GM19240 (cell line): ENCODE results near the gene CD44.

Experiments used
- DNase-seq: peaks from one replicate; pipeline ENCODE4 v3.0.0; 2011; ENCODE audit warnings: low spot score; ENCODE audit not compliant: insufficient read length

Gene CD44

GRCh38 chr11:35139722-35140282 is 831 bp downstream of the CD44 start:
- DNase-seq: no peak

- no peak for DNase-seq
Measured at GRCh38 chr11:35141071-35141470, 2.1 kb downstream of the CD44 start.

GRCh38 chr11:35141571-35141971 is 2.6 kb downstream of the CD44 start:
- no peak for DNase-seq

GRCh38 chr11:35142481-35143075 is 3.6 kb downstream of the CD44 start:
- no peak for DNase-seq

GRCh38 chr11:35143297-35144135 is 4.5 kb downstream of the CD44 start:
- no peak for DNase-seq

- DNase-seq: peak; percentile 47
Measured at GRCh38 chr11:35144136-35144741, 5.3 kb downstream of the CD44 start.

- no peak for DNase-seq
Measured at GRCh38 chr11:35144806-35145205, 5.8 kb downstream of the CD44 start.

- DNase-seq: peak; percentile 43
Measured at GRCh38 chr11:35145271-35145670, 6.3 kb downstream of the CD44 start.

- DNase-seq: no peak
Measured at GRCh38 chr11:35146074-35146521, 7.1 kb downstream of the CD44 start.

- DNase-seq: no peak
Measured at GRCh38 chr11:35146711-35147110, 7.7 kb downstream of the CD44 start.

GRCh38 chr11:35147235-35147634 is 8.3 kb downstream of the CD44 start:
- DNase-seq: no peak

GRCh38 chr11:35148163-35148837 is 9.3 kb downstream of the CD44 start:
- no peak for DNase-seq

GRCh38 chr11:35150454-35150853 is 11.5 kb downstream of the CD44 start:
- DNase-seq: no peak

- DNase-seq: no peak
Measured at GRCh38 chr11:35151241-35151640, 12.3 kb downstream of the CD44 start.

- DNase-seq: no peak
Measured at GRCh38 chr11:35151683-35152280, 12.8 kb downstream of the CD44 start.

- DNase-seq: no peak
Measured at GRCh38 chr11:35152575-35152974, 13.6 kb downstream of the CD44 start.

- DNase-seq: no peak
Measured at GRCh38 chr11:35153280-35153679, 14.3 kb downstream of the CD44 start.

GRCh38 chr11:35154952-35155351 is 16.0 kb downstream of the CD44 start:
- no peak for DNase-seq

- DNase-seq: no peak
Measured at GRCh38 chr11:35155677-35156076, 16.7 kb downstream of the CD44 start.

GRCh38 chr11:35157814-35158700 is 19.1 kb downstream of the CD44 start:
- DNase-seq: no peak
